ENCODE measurements around the gene RNF130. TPM values are rescaled to one million over a fixed set of nuclear protein-coding genes. Genes with fewer than 3 reads are reported as not detected.

RNF130 gene
- total and polyA plus RNA-seq, 4 donors, result 24.9 to 93.1 (median 51.4) TPM

DNA sequence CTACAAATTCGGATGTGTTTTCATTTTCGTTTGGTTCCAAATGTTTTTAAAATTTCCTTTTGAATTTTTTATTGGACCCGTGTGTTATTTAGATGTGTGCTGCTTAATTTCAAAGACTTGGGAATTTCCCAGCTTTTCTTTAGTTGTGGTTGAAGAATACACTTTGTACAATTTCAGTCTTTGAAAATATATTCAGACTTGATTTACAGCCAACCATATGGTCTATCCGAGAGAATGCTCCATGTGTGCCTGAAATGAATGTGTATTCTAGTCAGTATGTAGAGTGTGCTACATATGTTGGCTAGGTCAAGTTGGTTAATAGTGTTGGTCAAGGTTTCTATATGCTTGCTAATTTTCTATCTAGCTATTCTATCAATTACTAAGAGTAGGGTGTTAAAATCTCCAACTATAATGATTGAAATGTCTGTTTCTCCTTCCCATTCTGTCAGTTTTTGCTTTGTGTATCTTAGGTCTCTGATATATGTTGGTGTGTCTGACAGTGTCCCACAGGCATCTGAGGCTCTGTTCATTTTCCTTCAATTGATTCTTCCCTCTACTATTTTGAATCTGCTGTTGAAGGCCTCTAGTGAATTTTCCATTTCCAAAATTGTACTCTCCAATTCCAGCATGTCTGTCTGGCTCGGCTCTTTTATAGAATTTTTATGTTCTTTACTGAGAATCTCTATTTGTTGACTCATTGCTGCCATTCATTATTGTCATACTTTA lies 36.2 kb downstream of the RNF130 start:
- 95% methylated on average over 5 of the region's 5 CpGs for WGBS
- Histone ChIP-seq H3K36me3 (ENCODE audit: control insufficient read depth in 4 of 4, insufficient read depth in 3 of 4, low read depth in 1 of 4, low read length in 3 of 4) (peaks cover 7 to 27% (median 19%) of the 10 kb centered on the region in 4 donors), H3K27ac (ENCODE audit: low read depth in 1 of 2, low read length in 2 of 2) (no peak overlapping the region), H3K9ac (ENCODE audit: low read depth in 1 of 2, low read length in 2 of 2) (no peak overlapping the region), H3K4me1 (ENCODE audit: control insufficient read depth in 4 of 4, insufficient read depth in 4 of 4, low read length in 3 of 4) (peaks cover 0 to 3% (median 1%) of the 10 kb centered on the region in 4 donors), H3K27me3 (ENCODE audit: control insufficient read depth in 4 of 4, insufficient read depth in 4 of 4, low read length in 3 of 4) (no peaks in the 10 kb centered on the region), H3K4me3 (ENCODE audit: low read depth in 1 of 3, low read length in 3 of 3) (no peak overlapping the region), H3K9me3 (ENCODE audit: control insufficient read depth in 4 of 4, low read length in 3 of 4) (peaks cover 0 to 9% (median 1%) of the 10 kb centered on the region in 4 donors)
- TF ChIP-seq RAD21 (IDR thresholded peaks at IDR 0.05) (no peak), RXRA (IDR thresholded peaks at IDR 0.05) (no peak), FOXA1 (IDR thresholded peaks at IDR 0.05) (no peak), SP1 (IDR thresholded peaks at IDR 0.05) (no peak), GABPA (IDR thresholded peaks at IDR 0.05 in 1 of 2, conservative IDR thresholded peaks at IDR 0.05 in 1 of 2) (no peak), NR2F2 (IDR thresholded peaks at IDR 0.05) (no peak), FOXA2 (IDR thresholded peaks at IDR 0.05) (no peak), JUND (IDR thresholded peaks at IDR 0.05) (no peak), HNF4A (conservative IDR thresholded peaks at IDR 0.05) (no peak), TAF1 (conservative IDR thresholded peaks at IDR 0.05) (no peak), YY1 (IDR thresholded peaks at IDR 0.05) (no peak), EGR1 (IDR thresholded peaks at IDR 0.05; ENCODE audit: low read depth in 2 of 2) (no peak), HNF4G (IDR thresholded peaks at IDR 0.05) (no peak)
- TF ChIP-seq, protein P1, sequence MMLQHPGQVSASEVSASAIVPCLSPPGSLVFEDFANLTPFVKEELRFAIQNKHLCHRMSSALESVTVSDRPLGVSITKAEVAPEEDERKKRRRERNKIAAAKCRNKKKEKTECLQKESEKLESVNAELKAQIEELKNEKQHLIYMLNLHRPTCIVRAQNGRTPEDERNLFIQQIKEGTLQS (IDR thresholded peaks at IDR 0.05), result no peak
- TF ChIP-seq, protein P2, sequence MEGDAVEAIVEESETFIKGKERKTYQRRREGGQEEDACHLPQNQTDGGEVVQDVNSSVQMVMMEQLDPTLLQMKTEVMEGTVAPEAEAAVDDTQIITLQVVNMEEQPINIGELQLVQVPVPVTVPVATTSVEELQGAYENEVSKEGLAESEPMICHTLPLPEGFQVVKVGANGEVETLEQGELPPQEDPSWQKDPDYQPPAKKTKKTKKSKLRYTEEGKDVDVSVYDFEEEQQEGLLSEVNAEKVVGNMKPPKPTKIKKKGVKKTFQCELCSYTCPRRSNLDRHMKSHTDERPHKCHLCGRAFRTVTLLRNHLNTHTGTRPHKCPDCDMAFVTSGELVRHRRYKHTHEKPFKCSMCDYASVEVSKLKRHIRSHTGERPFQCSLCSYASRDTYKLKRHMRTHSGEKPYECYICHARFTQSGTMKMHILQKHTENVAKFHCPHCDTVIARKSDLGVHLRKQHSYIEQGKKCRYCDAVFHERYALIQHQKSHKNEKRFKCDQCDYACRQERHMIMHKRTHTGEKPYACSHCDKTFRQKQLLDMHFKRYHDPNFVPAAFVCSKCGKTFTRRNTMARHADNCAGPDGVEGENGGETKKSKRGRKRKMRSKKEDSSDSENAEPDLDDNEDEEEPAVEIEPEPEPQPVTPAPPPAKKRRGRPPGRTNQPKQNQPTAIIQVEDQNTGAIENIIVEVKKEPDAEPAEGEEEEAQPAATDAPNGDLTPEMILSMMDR (IDR thresholded peaks at IDR 0.05; ENCODE audit: low read depth, low read length, missing input control), result no peak
- TF ChIP-seq, protein P3, sequence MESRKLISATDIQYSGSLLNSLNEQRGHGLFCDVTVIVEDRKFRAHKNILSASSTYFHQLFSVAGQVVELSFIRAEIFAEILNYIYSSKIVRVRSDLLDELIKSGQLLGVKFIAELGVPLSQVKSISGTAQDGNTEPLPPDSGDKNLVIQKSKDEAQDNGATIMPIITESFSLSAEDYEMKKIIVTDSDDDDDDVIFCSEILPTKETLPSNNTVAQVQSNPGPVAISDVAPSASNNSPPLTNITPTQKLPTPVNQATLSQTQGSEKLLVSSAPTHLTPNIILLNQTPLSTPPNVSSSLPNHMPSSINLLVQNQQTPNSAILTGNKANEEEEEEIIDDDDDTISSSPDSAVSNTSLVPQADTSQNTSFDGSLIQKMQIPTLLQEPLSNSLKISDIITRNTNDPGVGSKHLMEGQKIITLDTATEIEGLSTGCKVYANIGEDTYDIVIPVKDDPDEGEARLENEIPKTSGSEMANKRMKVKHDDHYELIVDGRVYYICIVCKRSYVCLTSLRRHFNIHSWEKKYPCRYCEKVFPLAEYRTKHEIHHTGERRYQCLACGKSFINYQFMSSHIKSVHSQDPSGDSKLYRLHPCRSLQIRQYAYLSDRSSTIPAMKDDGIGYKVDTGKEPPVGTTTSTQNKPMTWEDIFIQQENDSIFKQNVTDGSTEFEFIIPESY (IDR thresholded peaks at IDR 0.05), result no peak
- TF ChIP-seq, protein P4, sequence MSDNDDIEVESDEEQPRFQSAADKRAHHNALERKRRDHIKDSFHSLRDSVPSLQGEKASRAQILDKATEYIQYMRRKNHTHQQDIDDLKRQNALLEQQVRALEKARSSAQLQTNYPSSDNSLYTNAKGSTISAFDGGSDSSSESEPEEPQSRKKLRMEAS (IDR thresholded peaks at IDR 0.05), result no peak
- TF ChIP-seq, protein P5, sequence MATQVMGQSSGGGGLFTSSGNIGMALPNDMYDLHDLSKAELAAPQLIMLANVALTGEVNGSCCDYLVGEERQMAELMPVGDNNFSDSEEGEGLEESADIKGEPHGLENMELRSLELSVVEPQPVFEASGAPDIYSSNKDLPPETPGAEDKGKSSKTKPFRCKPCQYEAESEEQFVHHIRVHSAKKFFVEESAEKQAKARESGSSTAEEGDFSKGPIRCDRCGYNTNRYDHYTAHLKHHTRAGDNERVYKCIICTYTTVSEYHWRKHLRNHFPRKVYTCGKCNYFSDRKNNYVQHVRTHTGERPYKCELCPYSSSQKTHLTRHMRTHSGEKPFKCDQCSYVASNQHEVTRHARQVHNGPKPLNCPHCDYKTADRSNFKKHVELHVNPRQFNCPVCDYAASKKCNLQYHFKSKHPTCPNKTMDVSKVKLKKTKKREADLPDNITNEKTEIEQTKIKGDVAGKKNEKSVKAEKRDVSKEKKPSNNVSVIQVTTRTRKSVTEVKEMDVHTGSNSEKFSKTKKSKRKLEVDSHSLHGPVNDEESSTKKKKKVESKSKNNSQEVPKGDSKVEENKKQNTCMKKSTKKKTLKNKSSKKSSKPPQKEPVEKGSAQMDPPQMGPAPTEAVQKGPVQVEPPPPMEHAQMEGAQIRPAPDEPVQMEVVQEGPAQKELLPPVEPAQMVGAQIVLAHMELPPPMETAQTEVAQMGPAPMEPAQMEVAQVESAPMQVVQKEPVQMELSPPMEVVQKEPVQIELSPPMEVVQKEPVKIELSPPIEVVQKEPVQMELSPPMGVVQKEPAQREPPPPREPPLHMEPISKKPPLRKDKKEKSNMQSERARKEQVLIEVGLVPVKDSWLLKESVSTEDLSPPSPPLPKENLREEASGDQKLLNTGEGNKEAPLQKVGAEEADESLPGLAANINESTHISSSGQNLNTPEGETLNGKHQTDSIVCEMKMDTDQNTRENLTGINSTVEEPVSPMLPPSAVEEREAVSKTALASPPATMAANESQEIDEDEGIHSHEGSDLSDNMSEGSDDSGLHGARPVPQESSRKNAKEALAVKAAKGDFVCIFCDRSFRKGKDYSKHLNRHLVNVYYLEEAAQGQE (IDR thresholded peaks at IDR 0.05), result no peak
- no peak for DNase-seq (ENCODE audit: low spot score)
